Vagina (tissue), 2 donors: Measurements from ENCODE around the gene MED20. TPM values are rescaled to one million over a fixed set of nuclear protein-coding genes. Genes with fewer than 3 reads are reported as not detected.

ENCODE experiments used
- DNase-seq, 2 donors: peaks; one replicate each; pipeline ENCODE4 v3.0.0-alpha.2; 2017; ENCODE audit errors: extremely low spot score in 2 of 2
- H3K27ac ChIP-seq: fragments of 200-600 bp; sonication (generic); one replicate; pipeline ENCODE4 v1.5.1; 2019
- H3K27me3 ChIP-seq: fragments of 200-600 bp; sonication (generic); one replicate; pipeline ENCODE4 v1.5.1; 2019
- H3K36me3 ChIP-seq, 2 donors: fragments of 200-600 bp; sonication (generic); one replicate each; pipeline ENCODE4 v1.5.1; 2017 to 2019
- H3K4me1 ChIP-seq: fragments of 200-600 bp; sonication (generic); one replicate; pipeline ENCODE4 v1.5.1; 2019
- H3K4me3 ChIP-seq, 2 donors: fragments of 200-600 bp; sonication (generic); 1 replicate in 1 of 2; 2 replicates in 1 of 2; pipeline ENCODE4 v1.5.1; 2016 to 2019
- H3K9me3 ChIP-seq: fragments of 200-600 bp; sonication (generic); one replicate; pipeline ENCODE4 v1.5.1; 2019
- POLR2A ChIP-seq, 2 donors: fragments of 450-650 bp; IDR thresholded peaks; one replicate each; pipeline ENCODE4 v1.6.1; 2017; ENCODE audit warnings: antibody characterized with exemption in 2 of 2, mild to moderate bottlenecking in 2 of 2, moderate library complexity in 2 of 2
- POLR2AphosphoS5 ChIP-seq, 2 donors: sonication (generic); formaldehyde crosslinking; IDR thresholded peaks; one replicate each; pipeline ENCODE4 v1.9.0; 2017; ENCODE audit warnings: antibody characterized with exemption in 2 of 2, mild to moderate bottlenecking in 2 of 2, low read depth in 1 of 2; ENCODE audit not compliant: insufficient read depth in 1 of 2
- intact Hi-C: fragments of 100-400 bp; cut with DNase I; formaldehyde crosslinking; loops from one replicate; pipeline ENCODE4 v1.15.1; 2023
- total RNA-seq: library from RNA; depleted of rRNA; stranded (reverse); fragments of >200 nt; gene quantifications from one replicate; pipeline ENCODE4 v1.2.3, GENCODE V29; 2016
- TF ChIP-seq, protein P1 (sequence below), 3 experiments: fragments of 450-650 bp in 2 of 3; fragments of 200-600 bp in 1 of 3; sonication (generic) in 1 of 3; IDR thresholded peaks; one replicate each; pipeline ENCODE4 v1.5.1; 2017 to 2019; ENCODE audit warnings: antibody characterized with exemption in 3 of 3, mild to moderate bottlenecking in 2 of 3, moderate library complexity in 2 of 3

Gene MED20
- total RNA-seq, 1 donor from 2014 or later: 9.6 TPM

DNA sequence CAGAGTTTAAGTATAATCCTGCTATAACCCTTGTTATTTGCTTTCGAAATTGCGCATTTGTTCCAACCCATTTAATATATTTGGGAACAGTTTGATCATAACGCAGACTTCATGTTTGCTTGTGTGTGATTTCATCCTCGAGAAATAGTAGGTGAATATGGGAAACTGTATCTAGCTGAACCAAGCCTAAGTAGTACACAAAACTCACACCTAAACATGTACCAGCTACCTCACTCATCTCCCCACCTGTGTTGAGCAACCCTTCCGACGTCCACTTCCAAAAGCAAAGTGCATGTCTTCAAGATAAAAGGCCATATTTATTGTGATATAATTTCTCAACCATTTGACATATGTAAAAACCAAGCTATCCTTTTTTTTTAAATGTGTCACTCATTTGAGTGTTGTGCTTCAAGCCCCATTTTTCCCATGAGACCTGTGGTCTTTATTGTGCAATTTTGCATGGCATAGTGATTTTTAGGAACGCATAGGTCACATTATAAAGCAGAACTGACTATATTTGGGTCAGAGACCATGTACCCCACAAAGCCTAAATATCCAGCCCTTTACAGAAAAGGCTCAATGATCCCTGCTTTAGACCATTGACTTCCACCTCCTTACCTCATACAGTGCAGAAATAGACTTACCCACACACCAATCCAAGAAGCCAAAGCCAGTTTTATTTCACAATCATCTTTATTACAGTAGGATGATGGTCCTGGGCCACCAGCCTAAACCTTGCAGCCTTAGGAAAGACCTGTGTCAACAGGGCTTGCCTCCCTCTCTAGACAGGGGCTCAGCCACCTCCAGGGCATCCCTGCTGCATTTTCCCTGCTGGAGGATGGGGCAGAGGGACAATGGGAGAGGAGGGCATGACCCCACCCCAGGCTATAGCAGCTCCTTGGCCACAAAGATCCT is 13.6 kb upstream of the MED20 start:
- no peak for TF ChIP-seq POLR2A (IDR thresholded peaks at IDR 0.05)
- TF ChIP-seq, protein P1, sequence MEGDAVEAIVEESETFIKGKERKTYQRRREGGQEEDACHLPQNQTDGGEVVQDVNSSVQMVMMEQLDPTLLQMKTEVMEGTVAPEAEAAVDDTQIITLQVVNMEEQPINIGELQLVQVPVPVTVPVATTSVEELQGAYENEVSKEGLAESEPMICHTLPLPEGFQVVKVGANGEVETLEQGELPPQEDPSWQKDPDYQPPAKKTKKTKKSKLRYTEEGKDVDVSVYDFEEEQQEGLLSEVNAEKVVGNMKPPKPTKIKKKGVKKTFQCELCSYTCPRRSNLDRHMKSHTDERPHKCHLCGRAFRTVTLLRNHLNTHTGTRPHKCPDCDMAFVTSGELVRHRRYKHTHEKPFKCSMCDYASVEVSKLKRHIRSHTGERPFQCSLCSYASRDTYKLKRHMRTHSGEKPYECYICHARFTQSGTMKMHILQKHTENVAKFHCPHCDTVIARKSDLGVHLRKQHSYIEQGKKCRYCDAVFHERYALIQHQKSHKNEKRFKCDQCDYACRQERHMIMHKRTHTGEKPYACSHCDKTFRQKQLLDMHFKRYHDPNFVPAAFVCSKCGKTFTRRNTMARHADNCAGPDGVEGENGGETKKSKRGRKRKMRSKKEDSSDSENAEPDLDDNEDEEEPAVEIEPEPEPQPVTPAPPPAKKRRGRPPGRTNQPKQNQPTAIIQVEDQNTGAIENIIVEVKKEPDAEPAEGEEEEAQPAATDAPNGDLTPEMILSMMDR (IDR thresholded peaks at IDR 0.05): no peak
- Histone ChIP-seq H3K9me3 (no peaks in the 10 kb centered on the region), H3K27me3 (no peaks in the 10 kb centered on the region), H3K27ac (no peak overlapping the region), H3K36me3 (peaks cover 0 to 60% of the 10 kb centered on the region in 2 donors), H3K4me3 (no peak overlapping the region), H3K4me1 (peaks cover 38% of the 10 kb centered on the region)
- intact Hi-C loops: loop anchor here (5.0 kb wide), 1 partner anchor 108 kb away; no protein-coding TSS in a partner anchor
- no peak for DNase-seq

DNA sequence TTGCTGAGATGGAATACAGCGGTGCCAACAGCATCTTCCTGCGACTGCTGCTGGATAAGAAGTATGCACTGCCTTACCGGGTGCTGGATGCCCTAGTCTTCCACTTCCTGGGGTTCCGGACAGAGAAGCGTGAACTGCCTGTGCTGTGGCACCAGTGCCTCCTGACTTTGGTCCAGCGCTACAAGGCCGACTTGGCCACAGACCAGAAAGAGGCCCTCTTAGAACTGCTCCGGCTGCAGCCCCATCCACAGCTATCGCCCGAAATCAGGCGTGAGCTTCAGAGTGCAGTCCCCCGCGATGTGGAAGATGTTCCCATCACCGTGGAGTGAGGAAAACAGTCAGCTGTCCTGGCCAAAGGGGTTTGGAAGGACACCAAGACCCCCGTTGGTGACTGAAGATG is 11.4 kb upstream of the MED20 start:
- no peak for DNase-seq
- H3K9me3 ChIP-seq: no peaks in the 10 kb centered on the region
- no peak overlapping the region for H3K4me3 ChIP-seq
- H3K27ac ChIP-seq: no peak overlapping the region
- H3K4me1 ChIP-seq: peaks cover 16% of the 10 kb centered on the region
- intact Hi-C loops: no loop called here
- TF ChIP-seq, protein P1 (IDR thresholded peaks at IDR 0.05): no peak
- no peak for TF ChIP-seq POLR2AphosphoS5 (IDR thresholded peaks at IDR 0.05; ENCODE audit: insufficient read depth in 1 of 2, low read depth in 1 of 2)
- peaks cover 0 to 81% of the 10 kb centered on the region in 2 donors for H3K36me3 ChIP-seq
- no peaks in the 10 kb centered on the region for H3K27me3 ChIP-seq

DNA sequence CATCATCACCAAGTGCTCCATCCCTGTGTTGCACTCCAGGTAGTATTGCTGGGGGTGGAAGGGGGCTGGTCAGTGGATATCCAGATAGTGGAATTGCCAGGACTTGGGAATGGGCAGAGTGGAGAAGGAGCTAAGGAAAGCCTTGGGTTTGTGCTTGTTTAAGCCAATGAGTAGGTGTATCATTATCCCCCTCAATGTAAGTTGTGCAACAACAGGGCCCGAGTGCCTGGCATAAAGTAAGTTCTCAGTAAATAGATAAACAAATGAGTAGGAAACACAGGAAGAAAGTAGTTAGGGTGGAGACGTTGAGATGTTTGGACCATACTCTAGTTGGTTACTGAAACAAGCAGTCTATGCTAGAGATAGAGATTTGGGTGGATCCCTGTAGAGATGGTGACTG is 10.9 kb upstream of the MED20 start:
- Histone ChIP-seq H3K4me1 (peaks cover 12% of the 10 kb centered on the region), H3K27me3 (no peaks in the 10 kb centered on the region), H3K9me3 (no peaks in the 10 kb centered on the region), H3K27ac (no peak overlapping the region), H3K4me3 (no peak overlapping the region), H3K36me3 (peaks cover 0 to 80% of the 10 kb centered on the region in 2 donors)
- intact Hi-C loops: no loop called here
- TF ChIP-seq, protein P1 (IDR thresholded peaks at IDR 0.05): no peak
- TF ChIP-seq POLR2A (IDR thresholded peaks at IDR 0.05) (no peak), POLR2AphosphoS5 (IDR thresholded peaks at IDR 0.05; ENCODE audit: insufficient read depth in 1 of 2, low read depth in 1 of 2) (no peak)
- no peak for DNase-seq

DNA sequence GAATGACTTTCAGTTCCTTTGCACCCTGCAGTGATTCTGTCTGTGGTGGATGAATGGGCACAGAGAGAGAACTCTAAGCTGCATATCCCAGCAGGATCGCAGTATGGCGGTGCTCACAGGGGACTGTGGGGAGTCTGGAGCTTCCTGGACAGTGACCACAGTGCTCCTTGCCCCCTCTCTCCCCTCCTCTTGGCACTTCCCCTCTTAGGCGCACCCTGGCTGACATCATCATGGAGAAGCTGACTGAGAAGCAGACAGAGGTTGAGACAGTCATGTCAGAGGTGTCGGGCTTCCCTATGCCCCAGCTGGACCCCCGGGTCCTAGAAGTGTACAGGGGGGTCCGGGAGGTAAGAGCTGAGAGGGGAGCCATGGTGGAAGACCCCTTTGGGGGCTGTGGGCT is 9.0 kb upstream of the MED20 start:
- no peak overlapping the region for H3K4me3 ChIP-seq
- TF ChIP-seq, protein P1 (IDR thresholded peaks at IDR 0.05): no peak
- TF ChIP-seq POLR2AphosphoS5 (IDR thresholded peaks at IDR 0.05; ENCODE audit: insufficient read depth in 1 of 2, low read depth in 1 of 2) (no peak), POLR2A (IDR thresholded peaks at IDR 0.05) (no peak)
- no peak for DNase-seq
- H3K4me1 ChIP-seq: peaks cover 5% of the 10 kb centered on the region
- H3K27me3 ChIP-seq: no peaks in the 10 kb centered on the region
- H3K27ac ChIP-seq: no peak overlapping the region
- H3K36me3 ChIP-seq: peaks cover 0 to 68% of the 10 kb centered on the region in 2 donors
- no peaks in the 10 kb centered on the region for H3K9me3 ChIP-seq
- intact Hi-C loops: no loop called here

DNA sequence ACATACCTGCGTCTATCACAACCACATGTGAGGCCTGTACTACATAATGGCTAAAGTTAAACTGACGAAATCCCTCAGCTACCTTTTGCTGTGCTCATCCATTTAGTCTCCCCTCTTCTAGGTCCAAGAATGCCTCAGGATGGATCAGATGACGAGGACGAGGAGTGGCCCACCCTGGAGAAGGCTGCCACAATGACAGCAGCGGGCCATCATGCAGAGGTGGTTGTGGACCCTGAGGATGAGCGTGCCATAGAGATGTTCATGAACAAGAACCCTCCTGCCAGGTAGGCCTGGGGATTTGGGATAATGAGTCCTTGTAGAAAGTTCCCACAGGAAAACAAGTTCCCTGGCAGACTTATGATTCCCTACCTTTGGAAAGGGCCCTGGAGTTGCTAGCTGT is 6.3 kb upstream of the MED20 start:
- DNase-seq: no peak
- intact Hi-C loops: no loop called here
- H3K4me1 ChIP-seq: peaks cover 19% of the 10 kb centered on the region
- H3K36me3 ChIP-seq: peaks cover 0 to 51% of the 10 kb centered on the region in 2 donors
- H3K27me3 ChIP-seq: no peaks in the 10 kb centered on the region
- H3K27ac ChIP-seq: no peak overlapping the region
- H3K4me3 ChIP-seq: no peak overlapping the region
- H3K9me3 ChIP-seq: no peaks in the 10 kb centered on the region
- no peak for TF ChIP-seq POLR2AphosphoS5 (IDR thresholded peaks at IDR 0.05; ENCODE audit: insufficient read depth in 1 of 2, low read depth in 1 of 2)
- TF ChIP-seq, protein P1 (IDR thresholded peaks at IDR 0.05): no peak
- no peak for TF ChIP-seq POLR2A (IDR thresholded peaks at IDR 0.05)
